Stimulated activated CD4-positive, alpha-beta T cell treated with anti-CD3 and anti-CD28 coated beads, Interleukin-4, amount 100 ng/mL, for 1 hour (primary cell): ENCODE results near the gene ADH5.
"Not testable (repeated sequence)": the region's sequence is repeated elsewhere in the genome, so short reads cannot be mapped to it uniquely, and the experiment has no call there.

Experiments used
- DNase-seq: peaks from one replicate; pipeline ENCODE4 v3.0.0-alpha.2; 2020

Gene ADH5

DNA sequence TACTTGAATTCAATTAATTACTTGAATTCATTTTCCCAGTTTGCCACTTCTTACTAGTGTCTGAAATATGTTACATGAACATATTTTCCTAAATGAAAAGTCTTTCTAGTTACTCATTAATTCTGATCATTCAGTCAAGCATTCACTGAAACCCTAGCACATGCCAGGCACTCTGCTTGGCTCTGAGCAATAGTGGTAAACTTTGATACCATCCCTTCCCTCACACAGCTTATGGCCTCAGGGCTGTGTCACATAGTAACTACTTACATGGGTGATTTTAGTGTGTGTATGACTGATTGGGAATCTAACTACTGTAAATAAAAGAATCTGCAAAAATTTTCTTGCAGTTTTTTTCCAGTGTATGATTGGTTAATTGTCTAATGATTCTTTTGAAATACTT lies 60.4 kb downstream of the ADH5 start:
- DNase-seq, result no peak

GRCh38 chr4:99027304-99027703 lies 61.3 kb downstream of the ADH5 start:
- DNase-seq, result no peak

DNA sequence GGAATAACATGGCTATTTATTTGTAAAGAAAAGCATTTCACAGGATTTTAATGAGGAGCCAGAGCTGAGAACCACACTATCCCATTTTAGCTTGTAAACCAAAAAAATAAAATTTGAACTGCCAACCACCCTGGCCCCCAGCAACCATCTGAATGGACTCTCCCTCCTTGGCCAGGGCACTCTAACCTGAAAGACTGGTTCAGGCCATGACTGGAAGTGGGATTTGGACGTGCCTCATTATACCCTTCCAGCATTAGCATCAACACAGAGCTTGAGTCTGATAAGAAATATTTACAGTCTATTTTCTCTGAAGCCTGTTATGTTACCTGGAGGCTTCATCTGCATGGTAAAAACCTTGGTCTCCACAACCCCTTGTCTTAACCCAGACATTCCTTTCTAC lies 63.1 kb downstream of the ADH5 start:
- DNase-seq, result no peak

GRCh38 chr4:99024481-99025275 lies 63.9 kb downstream of the ADH5 start:
- no peak for DNase-seq

- DNase-seq, result not testable (repeated sequence)
These were observed 64.8 kb downstream of the ADH5 start for GRCh38 chr4:99023800-99024251.

GRCh38 chr4:99022566-99022965 lies 66.0 kb downstream of the ADH5 start:
- DNase-seq, result no peak

DNA sequence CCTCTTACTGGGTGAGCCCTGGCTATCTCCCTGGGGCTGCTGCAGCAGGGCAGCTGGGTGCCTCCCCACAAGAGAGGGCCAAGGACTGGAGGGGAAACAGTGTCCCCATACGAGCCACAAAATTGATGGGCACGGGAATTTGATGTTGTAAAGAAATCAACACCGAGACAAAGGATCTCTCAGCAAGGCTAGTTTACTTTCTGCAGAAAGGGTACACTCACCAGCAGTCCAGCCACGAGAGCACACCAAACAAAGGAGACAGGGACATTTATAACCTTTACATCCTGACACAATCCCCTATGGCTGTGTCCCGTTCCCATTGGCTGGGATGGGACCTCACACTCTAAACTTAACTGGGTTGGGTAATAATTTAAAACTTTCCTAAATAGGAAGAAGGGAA lies 67.2 kb downstream of the ADH5 start:
- DNase-seq, result no peak
